KMS-11 (cell line): ENCODE data around the gene VARS2.

Experiments
- H2AFZ ChIP-seq: fragments of 200-600 bp; sonication (generic); 2 replicates; pipeline ENCODE4 v1.6.1; 2016; ENCODE audit warnings: antibody characterized with exemption, mixed run types, low read depth
- H3K27ac ChIP-seq: fragments of 200-600 bp; sonication (generic); 2 replicates; pipeline ENCODE4 v1.6.1; 2016; ENCODE audit warnings: mild to moderate bottlenecking, mixed run types
- H3K27me3 ChIP-seq: fragments of 200-600 bp; sonication (generic); 2 replicates; pipeline ENCODE4 v1.6.1; 2017; ENCODE audit warnings: mild to moderate bottlenecking, low read depth, mixed run types, moderate library complexity; ENCODE audit not compliant: insufficient read depth
- H3K36me3 ChIP-seq: fragments of 200-600 bp; sonication (generic); 2 replicates; pipeline ENCODE4 v1.6.1; 2017; ENCODE audit warnings: mild to moderate bottlenecking, mixed run types; ENCODE audit not compliant: insufficient read depth
- H3K4me1 ChIP-seq: fragments of 200-600 bp; sonication (generic); 2 replicates; pipeline ENCODE4 v1.6.1; 2016; ENCODE audit warnings: mild to moderate bottlenecking, low read depth, mixed run types; ENCODE audit not compliant: poor library complexity, severe bottlenecking
- H3K4me2 ChIP-seq: fragments of 200-600 bp; sonication (generic); 2 replicates; pipeline ENCODE4 v1.7.0; 2016; ENCODE audit warnings: mild to moderate bottlenecking, mixed run types
- H3K4me3 ChIP-seq: fragments of 200-600 bp; sonication (generic); IDR thresholded peaks from 2 replicates; pipeline ENCODE4 v1.6.1; 2017; ENCODE audit warnings: low read depth, low read length, mixed read lengths; ENCODE audit not compliant: insufficient read depth
- H3K79me2 ChIP-seq: fragments of 200-600 bp; sonication (generic); 2 replicates; pipeline ENCODE4 v1.6.1; 2016; ENCODE audit warnings: low read depth, mixed run types; ENCODE audit not compliant: insufficient read depth
- H3K9ac ChIP-seq: fragments of 200-600 bp; sonication (generic); 2 replicates; pipeline ENCODE4 v1.6.1; 2016; ENCODE audit warnings: mild to moderate bottlenecking, mixed run types
- H4K20me1 ChIP-seq: fragments of 200-600 bp; sonication (generic); 2 replicates; pipeline ENCODE4 v1.6.1; 2016; ENCODE audit warnings: mild to moderate bottlenecking, mixed run types; ENCODE audit not compliant: insufficient read depth
- TF ChIP-seq, protein P1 (sequence below): fragments of 200-600 bp; sonication (generic); conservative IDR thresholded peaks from 2 replicates; pipeline ENCODE4 v1.6.1; 2017; ENCODE audit warnings: low read depth, mild to moderate bottlenecking, antibody characterized with exemption, low read length, moderate library complexity, mixed read lengths

VARS2 gene

DNA sequence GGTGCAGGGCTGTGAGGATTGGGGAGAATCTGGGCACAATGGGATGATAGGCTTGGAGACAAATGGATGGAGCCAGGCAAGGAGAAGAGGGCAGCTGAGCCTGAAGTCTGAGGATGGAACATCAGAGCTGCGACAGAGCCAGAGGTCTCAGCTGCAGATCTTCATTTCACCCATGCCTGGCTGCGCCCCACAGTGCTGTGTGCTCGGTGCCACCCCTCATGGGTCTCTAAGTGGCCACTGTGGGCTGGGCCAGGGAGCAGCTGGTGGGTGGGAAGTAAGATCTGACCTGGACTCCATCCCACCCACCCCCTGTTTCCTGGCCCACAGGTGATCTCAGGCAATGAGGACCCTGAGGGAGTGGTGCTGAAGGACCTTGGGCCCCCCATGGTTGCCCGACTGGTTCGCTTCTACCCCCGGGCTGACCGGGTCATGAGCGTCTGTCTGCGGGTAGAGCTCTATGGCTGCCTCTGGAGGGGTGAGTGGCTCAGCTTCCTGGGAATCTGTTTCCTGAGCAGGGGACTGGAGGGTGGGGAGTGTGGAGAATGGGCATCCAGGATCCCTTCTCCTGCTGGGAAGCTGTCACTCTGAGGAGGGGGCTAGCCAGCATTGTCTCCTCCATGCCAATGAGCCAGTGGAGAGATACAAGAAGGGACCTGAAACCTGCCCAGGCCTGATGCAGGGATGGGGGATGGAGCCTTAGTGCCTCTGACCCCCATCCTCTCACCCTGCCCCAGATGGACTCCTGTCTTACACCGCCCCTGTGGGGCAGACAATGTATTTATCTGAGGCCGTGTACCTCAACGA, 23.2 kb upstream of the VARS2 start:
- no peaks in the 10 kb centered on the region for H3K4me1 ChIP-seq
- H3K4me2 ChIP-seq = no peak overlapping the region
- H2AFZ ChIP-seq = no peak overlapping the region
- no peaks in the 10 kb centered on the region for H4K20me1 ChIP-seq
- no peaks in the 10 kb centered on the region for H3K79me2 ChIP-seq
- no peak overlapping the region for H3K9ac ChIP-seq
- peaks cover 14% of the 10 kb centered on the region; the same call in 1 of the 2 replicates for H3K27me3 ChIP-seq
- H3K4me3 ChIP-seq = no peak overlapping the region
- no peak overlapping the region for H3K27ac ChIP-seq
- no peaks in the 10 kb centered on the region for H3K36me3 ChIP-seq
- TF ChIP-seq, protein P1, sequence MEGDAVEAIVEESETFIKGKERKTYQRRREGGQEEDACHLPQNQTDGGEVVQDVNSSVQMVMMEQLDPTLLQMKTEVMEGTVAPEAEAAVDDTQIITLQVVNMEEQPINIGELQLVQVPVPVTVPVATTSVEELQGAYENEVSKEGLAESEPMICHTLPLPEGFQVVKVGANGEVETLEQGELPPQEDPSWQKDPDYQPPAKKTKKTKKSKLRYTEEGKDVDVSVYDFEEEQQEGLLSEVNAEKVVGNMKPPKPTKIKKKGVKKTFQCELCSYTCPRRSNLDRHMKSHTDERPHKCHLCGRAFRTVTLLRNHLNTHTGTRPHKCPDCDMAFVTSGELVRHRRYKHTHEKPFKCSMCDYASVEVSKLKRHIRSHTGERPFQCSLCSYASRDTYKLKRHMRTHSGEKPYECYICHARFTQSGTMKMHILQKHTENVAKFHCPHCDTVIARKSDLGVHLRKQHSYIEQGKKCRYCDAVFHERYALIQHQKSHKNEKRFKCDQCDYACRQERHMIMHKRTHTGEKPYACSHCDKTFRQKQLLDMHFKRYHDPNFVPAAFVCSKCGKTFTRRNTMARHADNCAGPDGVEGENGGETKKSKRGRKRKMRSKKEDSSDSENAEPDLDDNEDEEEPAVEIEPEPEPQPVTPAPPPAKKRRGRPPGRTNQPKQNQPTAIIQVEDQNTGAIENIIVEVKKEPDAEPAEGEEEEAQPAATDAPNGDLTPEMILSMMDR = no peak

DNA sequence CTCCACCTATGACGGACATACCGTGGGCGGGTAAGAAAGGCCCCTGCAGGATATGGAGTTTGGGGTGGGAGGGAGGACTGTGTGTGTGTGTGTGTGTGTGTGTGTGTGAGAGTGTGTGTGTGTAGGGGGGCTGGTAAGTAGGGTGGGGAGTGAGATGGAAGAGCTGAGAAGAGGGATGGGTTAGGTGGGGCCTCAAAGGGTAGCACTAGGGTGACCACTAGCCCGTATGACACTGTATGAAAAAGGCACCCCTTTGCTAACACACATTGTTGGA, 22.7 kb upstream of the VARS2 start:
- Histone ChIP-seq H4K20me1 (no peaks in the 10 kb centered on the region), H3K27ac (no peak overlapping the region), H2AFZ (no peak overlapping the region), H3K36me3 (no peaks in the 10 kb centered on the region), H3K27me3 (peaks cover 10% of the 10 kb centered on the region; the same call in 1 of the 2 replicates), H3K4me2 (no peak overlapping the region), H3K4me3 (no peak overlapping the region), H3K79me2 (no peaks in the 10 kb centered on the region), H3K4me1 (no peaks in the 10 kb centered on the region), H3K9ac (no peak overlapping the region)
- TF ChIP-seq, protein P1 = no peak

DNA sequence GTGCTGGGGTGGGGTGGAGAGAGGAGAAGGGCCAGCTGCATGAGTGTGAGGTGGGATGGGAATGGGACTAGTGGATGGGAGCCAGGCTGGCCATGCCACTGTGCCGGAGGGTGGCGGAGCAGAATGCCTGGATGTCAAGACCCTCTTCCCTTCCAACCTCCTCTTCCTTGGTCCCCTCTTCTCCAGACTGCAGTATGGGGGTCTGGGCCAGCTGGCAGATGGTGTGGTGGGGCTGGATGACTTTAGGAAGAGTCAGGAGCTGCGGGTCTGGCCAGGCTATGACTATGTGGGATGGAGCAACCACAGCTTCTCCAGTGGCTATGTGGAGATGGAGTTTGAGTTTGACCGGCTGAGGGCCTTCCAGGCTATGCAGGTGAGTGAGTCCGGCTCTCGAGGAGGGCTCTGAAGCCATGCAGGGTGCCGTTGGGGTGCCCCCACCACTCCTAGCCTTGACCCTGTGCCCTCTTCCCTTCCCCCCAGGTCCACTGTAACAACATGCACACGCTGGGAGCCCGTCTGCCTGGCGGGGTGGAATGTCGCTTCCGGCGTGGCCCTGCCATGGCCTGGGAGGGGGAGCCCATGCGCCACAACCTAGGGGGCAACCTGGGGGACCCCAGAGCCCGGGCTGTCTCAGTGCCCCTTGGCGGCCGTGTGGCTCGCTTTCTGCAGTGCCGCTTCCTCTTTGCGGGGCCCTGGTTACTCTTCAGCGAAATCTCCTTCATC, 22.1 kb upstream of the VARS2 start:
- H3K27me3 ChIP-seq = peaks cover 10% of the 10 kb centered on the region; the same call in 1 of the 2 replicates
- H3K4me3 ChIP-seq = no peak overlapping the region
- H3K36me3 ChIP-seq = no peaks in the 10 kb centered on the region
- H3K27ac ChIP-seq = no peak overlapping the region
- H3K4me2 ChIP-seq = no peak overlapping the region
- no peaks in the 10 kb centered on the region for H3K79me2 ChIP-seq
- TF ChIP-seq, protein P1 = no peak
- H3K4me1 ChIP-seq = no peaks in the 10 kb centered on the region
- H4K20me1 ChIP-seq = no peaks in the 10 kb centered on the region
- no peak overlapping the region for H3K9ac ChIP-seq
- H2AFZ ChIP-seq = no peak overlapping the region

DNA sequence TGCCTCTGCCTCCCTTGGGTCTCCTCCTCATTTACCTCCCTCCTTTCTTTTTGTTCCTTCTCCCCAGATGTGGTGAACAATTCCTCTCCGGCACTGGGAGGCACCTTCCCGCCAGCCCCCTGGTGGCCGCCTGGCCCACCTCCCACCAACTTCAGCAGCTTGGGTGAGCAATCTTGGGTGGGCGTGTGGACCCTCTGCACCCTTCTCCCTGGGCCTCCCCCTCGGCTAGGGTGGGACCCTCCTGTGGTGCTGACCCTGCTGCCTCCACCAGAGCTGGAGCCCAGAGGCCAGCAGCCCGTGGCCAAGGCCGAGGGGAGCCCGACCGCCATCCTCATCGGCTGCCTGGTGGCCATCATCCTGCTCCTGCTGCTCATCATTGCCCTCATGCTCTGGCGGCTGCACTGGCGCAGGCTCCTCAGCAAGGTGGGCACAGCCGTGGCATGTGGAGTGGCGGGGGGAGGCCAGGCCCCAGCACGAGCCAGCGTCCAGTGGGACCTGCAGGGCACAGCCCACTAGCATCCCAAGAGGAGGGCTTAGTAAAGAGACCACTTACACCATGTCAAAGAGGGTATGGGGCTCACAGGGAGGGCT, 20.9 kb upstream of the VARS2 start:
- H3K4me2 ChIP-seq = no peak overlapping the region
- TF ChIP-seq, protein P1 = no peak
- H3K9ac ChIP-seq = no peak overlapping the region
- H3K79me2 ChIP-seq = no peaks in the 10 kb centered on the region
- H3K4me3 ChIP-seq = no peak overlapping the region
- no peak overlapping the region for H2AFZ ChIP-seq
- peaks cover 10% of the 10 kb centered on the region; the same call in 1 of the 2 replicates for H3K27me3 ChIP-seq
- H3K4me1 ChIP-seq = no peaks in the 10 kb centered on the region
- no peaks in the 10 kb centered on the region for H3K36me3 ChIP-seq
- no peaks in the 10 kb centered on the region for H4K20me1 ChIP-seq
- H3K27ac ChIP-seq = no peak overlapping the region
